Bronchial epithelial cell (primary cell): ENCODE data around the gene UPF1. TPM values are rescaled to one million over a fixed set of nuclear protein-coding genes. Genes with fewer than 3 reads are reported as not detected.
A peak's percentile ranks its signal among the peaks of the same experiment; 100 is the strongest.

ENCODE experiments used
- DNase-seq: peaks from one replicate; pipeline ENCODE4 v3.0.0-alpha.2; 2010; ENCODE audit warnings: low read depth
- FAIRE-seq: peaks from 2 replicates; lab custom pipeline; 2011; peaks lifted over from hg19 to GRCh38; lab: Jason Lieb, UNC
- H3K27me3 ChIP-seq: 2 replicates; pipeline ENCODE4 v1.5.1; 2011; ENCODE audit warnings: low read length; ENCODE audit not compliant: control insufficient read depth, insufficient read depth
- H3K36me3 ChIP-seq: 2 replicates; pipeline ENCODE4 v1.5.1; 2011; ENCODE audit warnings: low read length; ENCODE audit not compliant: control insufficient read depth, insufficient read depth
- H3K4me3 ChIP-seq: 2 replicates; pipeline ENCODE4 v1.5.1; 2011; ENCODE audit warnings: mild to moderate bottlenecking, low read depth, low read length, control low read depth
- total RNA-seq: library from RNA; depleted of rRNA; stranded (reverse); fragments of >200 nt; gene quantifications from 2 replicates; pipeline ENCODE4 v1.2.1, GENCODE V29; 2014
- TF ChIP-seq, protein P1 (sequence below): IDR thresholded peaks from 2 replicates; pipeline ENCODE4 v1.5.1; 2011; ENCODE audit warnings: mild to moderate bottlenecking, moderate library complexity, low read length, control low read depth, inconsistent platforms; ENCODE audit not compliant: insufficient read depth, severe bottlenecking

The UPF1 gene
- total RNA-seq: 80.9 and 82.9 TPM in 2 replicates

DNA sequence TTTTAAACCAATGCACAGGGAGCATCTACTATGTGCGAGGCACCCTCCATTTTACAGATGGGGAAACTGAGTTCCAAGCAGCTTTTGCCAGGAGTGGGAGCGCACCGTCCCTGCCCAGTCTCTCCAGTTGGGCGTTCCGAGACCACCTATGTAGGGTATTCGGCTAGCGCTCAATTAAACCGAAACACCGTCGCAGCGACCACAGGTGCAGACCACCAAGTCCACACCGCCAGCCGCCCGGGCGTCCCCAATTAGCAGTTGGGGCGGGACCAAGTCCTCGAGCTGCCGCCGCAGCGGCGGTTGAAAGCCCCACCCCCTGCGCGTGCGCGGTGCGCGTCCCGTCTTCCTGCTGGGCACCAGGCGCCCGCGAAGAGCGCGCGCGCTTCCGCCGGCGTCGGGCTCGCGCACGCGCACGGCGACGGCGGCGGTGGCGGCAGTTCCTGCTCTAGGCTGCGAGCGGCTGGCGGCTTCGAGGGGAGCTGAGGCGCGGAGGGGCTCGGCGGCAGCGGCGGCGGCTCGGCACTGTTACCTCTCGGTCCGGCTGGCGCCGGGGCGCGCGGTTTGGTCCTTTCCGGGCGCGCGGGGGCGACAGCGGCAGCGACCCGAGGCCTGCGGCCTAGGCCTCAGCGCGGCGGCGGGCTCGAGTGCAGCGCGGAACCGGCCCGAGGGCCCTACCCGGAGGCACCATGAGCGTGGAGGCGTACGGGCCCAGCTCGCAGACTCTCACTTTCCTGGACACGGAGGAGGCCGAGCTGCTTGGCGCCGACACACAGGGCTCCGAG, at the start of gene UPF1:
Gene UPF1, plus strand, starts transcription at position 436 of the 782 bp plus-strand sequence. Its CDS starts 251 bp downstream, at position 687.
- FAIRE-seq (no peak), DNase-seq (peak; percentile 81)
- Histone ChIP-seq H3K27me3 (no peaks in the 10 kb centered on the region), H3K4me3 (peak within 1 kb of the TSS; percentile 65), H3K36me3 (peaks cover 2% of the 10 kb centered on the region)
- TF ChIP-seq, protein P1, sequence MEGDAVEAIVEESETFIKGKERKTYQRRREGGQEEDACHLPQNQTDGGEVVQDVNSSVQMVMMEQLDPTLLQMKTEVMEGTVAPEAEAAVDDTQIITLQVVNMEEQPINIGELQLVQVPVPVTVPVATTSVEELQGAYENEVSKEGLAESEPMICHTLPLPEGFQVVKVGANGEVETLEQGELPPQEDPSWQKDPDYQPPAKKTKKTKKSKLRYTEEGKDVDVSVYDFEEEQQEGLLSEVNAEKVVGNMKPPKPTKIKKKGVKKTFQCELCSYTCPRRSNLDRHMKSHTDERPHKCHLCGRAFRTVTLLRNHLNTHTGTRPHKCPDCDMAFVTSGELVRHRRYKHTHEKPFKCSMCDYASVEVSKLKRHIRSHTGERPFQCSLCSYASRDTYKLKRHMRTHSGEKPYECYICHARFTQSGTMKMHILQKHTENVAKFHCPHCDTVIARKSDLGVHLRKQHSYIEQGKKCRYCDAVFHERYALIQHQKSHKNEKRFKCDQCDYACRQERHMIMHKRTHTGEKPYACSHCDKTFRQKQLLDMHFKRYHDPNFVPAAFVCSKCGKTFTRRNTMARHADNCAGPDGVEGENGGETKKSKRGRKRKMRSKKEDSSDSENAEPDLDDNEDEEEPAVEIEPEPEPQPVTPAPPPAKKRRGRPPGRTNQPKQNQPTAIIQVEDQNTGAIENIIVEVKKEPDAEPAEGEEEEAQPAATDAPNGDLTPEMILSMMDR: no peak

GRCh38 chr19:18782559-18783225, 49.1 kb upstream of the UPF1 start:
- peaks cover 10% of the 10 kb centered on the region for H3K27me3 ChIP-seq
- FAIRE-seq: no peak
- H3K4me3 ChIP-seq: no peak overlapping the region
- H3K36me3 ChIP-seq: no peaks in the 10 kb centered on the region
- no peak for DNase-seq
- TF ChIP-seq, protein P1: no peak

DNA sequence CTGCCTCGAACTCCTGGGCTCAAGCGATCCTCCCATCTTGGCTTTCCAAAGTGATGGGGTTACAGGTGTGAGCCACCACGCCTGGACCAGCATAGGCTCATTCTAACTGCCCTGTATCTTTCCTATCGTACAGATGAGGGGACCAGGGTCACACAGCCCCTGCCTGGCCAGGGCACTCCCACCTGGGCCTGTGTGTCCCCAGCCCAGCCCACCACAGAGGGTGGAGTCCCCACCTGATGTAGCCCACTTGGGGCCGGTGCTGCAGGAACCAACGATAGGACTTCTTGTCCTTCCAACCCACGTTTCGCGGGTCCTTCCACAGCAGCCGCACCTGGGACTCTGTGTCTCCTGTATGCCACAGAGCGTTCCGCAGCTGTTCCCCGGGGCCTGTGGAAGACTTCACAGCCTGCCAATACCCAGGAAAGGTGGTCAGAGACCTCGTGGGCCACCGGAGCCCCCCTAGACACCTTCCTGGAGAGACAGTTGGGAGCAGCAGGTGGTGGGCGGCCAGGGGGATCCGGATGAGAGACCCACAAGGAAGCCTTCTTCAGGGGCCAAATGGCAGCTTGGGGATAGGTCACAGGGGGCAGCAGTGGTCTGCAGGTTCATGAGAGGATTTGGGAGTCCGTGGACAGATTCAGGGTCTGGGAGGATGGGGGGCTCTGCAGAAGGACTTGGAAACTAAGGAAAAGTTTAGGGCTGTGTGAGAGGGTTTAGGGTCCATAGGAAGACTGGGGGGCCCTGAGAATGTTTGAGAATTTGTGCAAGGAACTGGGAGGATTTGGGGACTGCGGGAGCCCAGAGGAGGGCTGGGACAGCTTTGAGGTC, 47.6 kb upstream of the UPF1 start:
- no peak overlapping the region for H3K4me3 ChIP-seq
- TF ChIP-seq, protein P1: no peak
- H3K27me3 ChIP-seq: peaks cover 22% of the 10 kb centered on the region
- FAIRE-seq: no peak
- no peak for DNase-seq
- H3K36me3 ChIP-seq: no peaks in the 10 kb centered on the region

DNA sequence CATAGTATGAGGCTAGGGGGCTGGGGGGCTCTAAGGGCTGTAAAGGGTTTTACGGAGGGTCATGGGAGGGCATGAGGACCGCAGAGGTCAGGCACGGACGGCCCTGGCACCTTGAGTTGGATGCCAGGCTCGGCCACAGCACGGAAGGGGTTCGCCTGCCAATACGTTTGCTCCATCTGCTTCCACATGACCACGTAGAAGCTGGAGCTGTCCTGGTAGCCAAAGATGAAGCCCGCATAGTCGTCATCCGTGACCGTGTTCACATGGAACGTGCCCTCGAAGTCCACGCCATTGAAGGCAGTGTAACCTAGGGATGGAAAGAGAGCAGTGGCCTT, 47.0 kb upstream of the UPF1 start:
- FAIRE-seq (no peak), DNase-seq (no peak)
- TF ChIP-seq, protein P1: no peak
- H3K4me3 ChIP-seq: no peak overlapping the region
- H3K36me3 ChIP-seq: no peaks in the 10 kb centered on the region
- peaks cover 24% of the 10 kb centered on the region for H3K27me3 ChIP-seq

GRCh38 chr19:18785179-18786124, 46.3 kb upstream of the UPF1 start:
- TF ChIP-seq, protein P1: no peak
- Histone ChIP-seq H3K27me3 (peaks cover 28% of the 10 kb centered on the region), H3K4me3 (no peak overlapping the region), H3K36me3 (no peaks in the 10 kb centered on the region)
- DNase-seq: no peak
- no peak for FAIRE-seq
